IPS-18a (cell line): ENCODE measurements around the gene ATP5MC2.
A peak's percentile ranks its signal among the peaks of the same experiment; 100 is the strongest.
"Not testable (repeated sequence)": the region's sequence is repeated elsewhere in the genome, so short reads cannot be mapped to it uniquely, and the experiment has no call there.

Experiments used
- H3K27ac ChIP-seq: one replicate; pipeline ENCODE4 v1.5.1; 2013; ENCODE audit warnings: low read length
- H3K27me3 ChIP-seq: one replicate; pipeline ENCODE4 v1.6.1; 2013; ENCODE audit warnings: mild to moderate bottlenecking, low read length; ENCODE audit not compliant: control insufficient read depth, insufficient read depth
- H3K36me3 ChIP-seq: one replicate; pipeline ENCODE4 v1.6.1; 2013; ENCODE audit warnings: low read depth, low read length; ENCODE audit not compliant: control insufficient read depth
- H3K4me1 ChIP-seq: one replicate; pipeline ENCODE4 v1.6.1; 2013; ENCODE audit warnings: low read depth, low read length; ENCODE audit not compliant: control insufficient read depth
- H3K4me3 ChIP-seq: one replicate; pipeline ENCODE4 v1.5.1; 2013; ENCODE audit warnings: low read length
- H3K9ac ChIP-seq: one replicate; pipeline ENCODE4 v1.6.1; 2013; ENCODE audit warnings: mild to moderate bottlenecking, low read length, moderate library complexity
- H3K9me3 ChIP-seq: one replicate; pipeline ENCODE4 v1.6.1; 2013; ENCODE audit warnings: low read depth, low read length; ENCODE audit not compliant: control insufficient read depth

Gene ATP5MC2

DNA sequence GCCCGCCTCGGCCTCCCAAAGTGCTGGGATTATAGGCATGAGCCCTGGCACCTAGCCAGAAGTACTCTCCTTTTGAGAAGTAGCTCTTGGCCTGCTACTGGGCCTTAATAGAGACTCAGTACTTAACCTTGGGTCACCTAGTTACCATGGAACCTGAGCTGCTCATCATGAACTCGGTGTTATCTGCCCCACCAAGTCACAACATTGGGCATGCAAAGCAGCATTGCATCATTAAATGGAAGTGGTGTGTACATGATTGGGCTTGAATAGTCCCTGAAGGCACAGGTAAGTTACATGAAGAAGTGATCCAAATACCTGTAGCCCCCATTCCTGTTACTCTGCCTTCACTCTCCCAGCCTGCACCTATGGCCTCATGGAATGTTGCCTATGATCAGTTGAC is 31.8 kb downstream of the ATP5MC2 start:
- H3K9me3 ChIP-seq = no peaks in the 10 kb centered on the region
- no peaks in the 10 kb centered on the region for H3K27me3 ChIP-seq
- H3K4me1 ChIP-seq = no peaks in the 10 kb centered on the region
- H3K36me3 ChIP-seq = no peaks in the 10 kb centered on the region
- H3K9ac ChIP-seq = no peak overlapping the region
- H3K27ac ChIP-seq = no peak overlapping the region
- no peak overlapping the region for H3K4me3 ChIP-seq

DNA sequence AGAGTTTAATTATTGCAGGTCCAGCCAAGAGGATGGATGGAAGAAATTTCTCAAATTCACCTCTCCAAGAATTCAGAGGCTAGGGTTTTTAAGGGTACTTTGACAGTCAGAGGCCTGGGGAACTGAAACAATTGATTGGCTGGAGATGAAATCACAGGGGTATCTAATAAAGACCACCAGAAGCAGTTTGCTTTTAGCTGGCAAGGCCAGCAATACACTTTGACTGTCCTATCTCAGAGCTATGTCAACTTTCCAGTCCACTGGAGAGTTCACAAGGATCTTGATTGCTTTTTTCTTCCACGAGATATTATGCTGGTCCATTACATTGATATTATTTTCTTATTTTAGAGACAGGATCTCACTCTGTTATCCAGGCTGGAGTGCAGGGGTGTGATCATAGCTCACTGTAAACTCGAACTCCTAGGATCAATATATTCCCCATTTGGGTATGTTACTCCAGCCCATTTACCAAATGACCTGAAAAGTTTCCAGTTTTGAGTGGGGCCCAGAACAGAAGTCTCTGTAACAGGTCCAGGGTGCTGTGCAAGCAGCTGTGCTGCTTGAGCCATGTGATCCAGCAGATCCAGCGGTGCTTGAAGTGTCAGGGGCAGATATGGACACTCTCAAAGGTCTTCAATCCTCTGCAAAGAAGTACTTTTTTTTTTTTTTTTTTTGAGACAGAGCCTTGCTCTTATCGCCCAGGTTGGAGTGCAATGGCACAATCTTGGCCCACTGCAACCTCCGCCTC is 32.5 kb downstream of the ATP5MC2 start:
- no peaks in the 10 kb centered on the region for H3K4me1 ChIP-seq
- no peak overlapping the region for H3K27ac ChIP-seq
- H3K4me3 ChIP-seq = no peak overlapping the region
- H3K9me3 ChIP-seq = no peaks in the 10 kb centered on the region
- H3K9ac ChIP-seq = no peak overlapping the region
- H3K36me3 ChIP-seq = no peaks in the 10 kb centered on the region
- H3K27me3 ChIP-seq = no peaks in the 10 kb centered on the region

DNA sequence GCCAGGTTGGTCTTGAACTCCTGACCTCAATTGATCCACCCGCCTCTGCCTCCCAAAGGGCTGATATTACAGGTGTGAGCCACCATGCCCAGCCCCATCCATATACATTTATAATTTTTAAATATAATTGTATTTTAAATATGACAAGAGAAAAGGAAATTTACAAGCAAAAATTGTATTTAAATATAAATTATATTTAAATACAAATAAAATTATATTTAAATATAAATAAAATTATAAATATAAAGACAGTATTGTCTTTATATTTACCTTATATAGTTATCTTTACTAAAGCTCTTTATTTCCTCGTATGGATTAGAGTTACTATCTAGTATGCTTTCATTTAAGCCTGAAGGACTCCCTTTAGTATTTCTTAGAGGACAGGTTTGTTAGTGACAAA is 37.8 kb downstream of the ATP5MC2 start:
- no peaks in the 10 kb centered on the region for H3K4me1 ChIP-seq
- no peaks in the 10 kb centered on the region for H3K9me3 ChIP-seq
- no peak overlapping the region for H3K27ac ChIP-seq
- H3K36me3 ChIP-seq = no peaks in the 10 kb centered on the region
- H3K4me3 ChIP-seq = no peak overlapping the region
- no peaks in the 10 kb centered on the region for H3K27me3 ChIP-seq
- H3K9ac ChIP-seq = no peak overlapping the region

GRCh38 chr12:53636641-53637040 is 39.2 kb downstream of the ATP5MC2 start:
- H3K9me3 ChIP-seq = no peaks in the 10 kb centered on the region
- no peak overlapping the region for H3K27ac ChIP-seq
- no peaks in the 10 kb centered on the region for H3K27me3 ChIP-seq
- H3K4me1 ChIP-seq = no peaks in the 10 kb centered on the region
- no peak overlapping the region for H3K9ac ChIP-seq
- no peaks in the 10 kb centered on the region for H3K36me3 ChIP-seq
- no peak overlapping the region for H3K4me3 ChIP-seq

DNA sequence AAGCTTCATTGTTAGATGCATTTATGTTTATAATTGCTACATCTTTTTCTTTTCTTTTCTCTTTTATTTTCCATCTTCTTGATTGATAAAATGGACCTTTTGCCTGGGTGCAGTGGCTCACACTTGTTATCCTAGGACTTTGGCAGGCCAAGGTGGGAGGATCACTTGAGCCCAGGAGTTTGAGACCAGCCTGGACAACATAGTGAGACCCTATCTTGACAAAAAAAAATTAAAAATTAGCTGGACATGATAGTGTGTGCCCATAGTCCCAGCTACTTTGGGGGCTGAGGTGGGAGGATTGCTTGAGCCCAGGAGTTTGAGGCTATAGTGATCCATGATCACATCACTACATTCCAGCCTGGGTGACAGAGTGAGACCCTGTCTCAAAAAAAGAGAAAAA is 40.2 kb downstream of the ATP5MC2 start:
- H3K27ac ChIP-seq, H3K4me1 ChIP-seq, H3K9me3 ChIP-seq, H3K4me3 ChIP-seq, H3K27me3 ChIP-seq, H3K36me3 ChIP-seq, H3K9ac ChIP-seq: not testable (repeated sequence)

DNA sequence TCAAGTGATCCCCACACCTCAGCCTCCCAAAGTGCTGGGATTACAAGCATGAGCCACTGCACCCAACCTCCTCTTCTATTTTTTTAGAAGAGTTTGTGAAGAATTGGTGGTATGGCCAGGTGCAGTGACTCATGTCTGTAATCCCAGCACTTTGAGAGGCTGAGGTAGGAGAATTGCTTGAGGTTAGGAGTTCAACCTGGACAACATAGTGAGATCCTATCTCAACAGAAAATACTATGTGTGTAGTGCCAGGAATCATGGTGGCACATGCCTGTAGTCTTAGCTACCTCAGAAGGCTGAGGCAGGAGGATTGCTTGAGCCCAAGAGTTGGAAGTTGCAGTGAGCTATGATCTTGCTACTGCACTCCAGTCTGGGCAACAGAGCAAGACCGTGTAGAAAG is 44.2 kb downstream of the ATP5MC2 start:
- Histone ChIP-seq H3K27ac (no peak overlapping the region), H3K27me3 (no peaks in the 10 kb centered on the region), H3K36me3 (no peaks in the 10 kb centered on the region), H3K4me1 (peaks cover 4% of the 10 kb centered on the region), H3K4me3 (no peak overlapping the region), H3K9me3 (no peaks in the 10 kb centered on the region), H3K9ac (no peak overlapping the region)

- Histone ChIP-seq H3K27ac (no peak overlapping the region), H3K9me3 (no peaks in the 10 kb centered on the region), H3K4me3 (no peak overlapping the region), H3K4me1 (peaks cover 16% of the 10 kb centered on the region), H3K27me3 (no peaks in the 10 kb centered on the region), H3K9ac (no peak overlapping the region), H3K36me3 (no peaks in the 10 kb centered on the region)
Observed at GRCh38 chr12:53627919-53628318, 48.0 kb downstream of the ATP5MC2 start.

GRCh38 chr12:53626702-53627169 is 49.1 kb downstream of the ATP5MC2 start:
- no peaks in the 10 kb centered on the region for H3K36me3 ChIP-seq
- peaks cover 16% of the 10 kb centered on the region for H3K4me1 ChIP-seq
- H3K27ac ChIP-seq = peak overlapping the region; percentile 83
- no peaks in the 10 kb centered on the region for H3K27me3 ChIP-seq
- H3K9ac ChIP-seq = peak overlapping the region; percentile 93
- no peaks in the 10 kb centered on the region for H3K9me3 ChIP-seq
- peak overlapping the region; percentile 89 for H3K4me3 ChIP-seq

DNA sequence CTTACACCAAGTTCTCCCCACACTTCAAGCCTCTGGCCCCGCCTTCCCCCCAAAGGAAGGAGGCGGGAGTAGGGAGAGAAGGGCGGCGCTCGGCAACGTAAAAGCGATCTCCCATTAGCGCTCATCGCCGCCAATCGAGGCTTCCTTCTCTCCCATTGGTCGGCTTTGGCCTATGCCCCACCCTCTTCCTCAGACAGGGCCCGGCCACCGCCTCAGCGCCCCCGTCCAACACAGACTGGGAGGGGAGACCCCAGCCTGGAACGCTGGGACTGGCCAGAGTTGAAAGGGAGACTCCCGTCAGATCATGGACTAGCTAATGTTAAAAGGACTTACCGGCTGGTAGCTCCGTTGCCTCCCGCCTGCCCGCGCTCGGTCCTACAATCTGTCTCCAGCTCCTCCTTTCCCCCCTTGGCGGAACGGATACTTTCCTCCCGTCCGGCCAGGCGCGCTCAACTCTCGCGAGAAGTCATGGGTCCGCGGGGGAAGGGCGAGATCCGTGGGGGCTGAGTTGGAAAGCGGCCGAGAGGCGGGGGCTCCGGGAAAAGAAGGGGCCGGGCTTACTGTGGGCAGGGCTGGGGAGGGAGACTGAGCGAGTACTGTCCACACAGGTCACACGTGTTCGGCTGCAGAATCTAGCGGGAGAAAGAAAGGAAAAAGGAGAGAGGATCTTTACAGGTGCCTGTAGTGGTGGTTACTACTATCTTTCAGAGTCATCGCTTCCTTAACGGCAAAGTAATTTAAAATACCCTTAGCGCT is 49.8 kb downstream of the ATP5MC2 start, which contains the start of gene ATF7:
TSS of gene ATF7 (minus strand) at position 437 of the 756 bp plus-strand sequence. CDS start 25,382 bp downstream, outside the sequence.
- Histone ChIP-seq H3K27me3 (no peaks in the 10 kb centered on the region), H3K27ac (peak within 1 kb of the TSS; percentile 95), H3K4me1 (peaks cover 16% of the 10 kb centered on the region), H3K9me3 (no peaks in the 10 kb centered on the region), H3K9ac (peak within 1 kb of the TSS; percentile 93), H3K4me3 (peak within 1 kb of the TSS; percentile 89), H3K36me3 (no peaks in the 10 kb centered on the region)

- H3K9me3 ChIP-seq = no peaks in the 10 kb centered on the region
- no peak overlapping the region for H3K27ac ChIP-seq
- H3K4me3 ChIP-seq = peak overlapping the region; percentile 89
- H3K36me3 ChIP-seq = no peaks in the 10 kb centered on the region
- peak overlapping the region; percentile 24 for H3K9ac ChIP-seq
- H3K27me3 ChIP-seq = no peaks in the 10 kb centered on the region
- peaks cover 16% of the 10 kb centered on the region for H3K4me1 ChIP-seq
Observed at GRCh38 chr12:53625373-53625945, 50.4 kb downstream of the ATP5MC2 start.

GRCh38 chr12:53624956-53625355 is 50.9 kb downstream of the ATP5MC2 start:
- no peaks in the 10 kb centered on the region for H3K27me3 ChIP-seq
- no peak overlapping the region for H3K27ac ChIP-seq
- no peaks in the 10 kb centered on the region for H3K9me3 ChIP-seq
- no peaks in the 10 kb centered on the region for H3K36me3 ChIP-seq
- peak overlapping the region; percentile 89 for H3K4me3 ChIP-seq
- H3K9ac ChIP-seq = peak overlapping the region; percentile 24
- peaks cover 16% of the 10 kb centered on the region for H3K4me1 ChIP-seq
